Epithelial cell of esophagus (primary cell): Measurements from ENCODE around the gene ABCC5.

Source experiments
- DNase-seq: peaks from one replicate; pipeline ENCODE4 v3.0.0; 2010; ENCODE audit warnings: low read depth
- H3K4me3 ChIP-seq: 2 replicates; pipeline ENCODE4 v1.5.1; 2011; ENCODE audit warnings: mild to moderate bottlenecking, low read length, control low read depth
- TF ChIP-seq, protein P1 (sequence below): IDR thresholded peaks from 2 replicates; pipeline ENCODE4 v1.5.1; 2011; ENCODE audit warnings: low read depth, mild to moderate bottlenecking, low read length, control low read depth, inconsistent platforms; ENCODE audit not compliant: insufficient read depth; ENCODE audit errors: missing control alignments

ABCC5 gene

DNA sequence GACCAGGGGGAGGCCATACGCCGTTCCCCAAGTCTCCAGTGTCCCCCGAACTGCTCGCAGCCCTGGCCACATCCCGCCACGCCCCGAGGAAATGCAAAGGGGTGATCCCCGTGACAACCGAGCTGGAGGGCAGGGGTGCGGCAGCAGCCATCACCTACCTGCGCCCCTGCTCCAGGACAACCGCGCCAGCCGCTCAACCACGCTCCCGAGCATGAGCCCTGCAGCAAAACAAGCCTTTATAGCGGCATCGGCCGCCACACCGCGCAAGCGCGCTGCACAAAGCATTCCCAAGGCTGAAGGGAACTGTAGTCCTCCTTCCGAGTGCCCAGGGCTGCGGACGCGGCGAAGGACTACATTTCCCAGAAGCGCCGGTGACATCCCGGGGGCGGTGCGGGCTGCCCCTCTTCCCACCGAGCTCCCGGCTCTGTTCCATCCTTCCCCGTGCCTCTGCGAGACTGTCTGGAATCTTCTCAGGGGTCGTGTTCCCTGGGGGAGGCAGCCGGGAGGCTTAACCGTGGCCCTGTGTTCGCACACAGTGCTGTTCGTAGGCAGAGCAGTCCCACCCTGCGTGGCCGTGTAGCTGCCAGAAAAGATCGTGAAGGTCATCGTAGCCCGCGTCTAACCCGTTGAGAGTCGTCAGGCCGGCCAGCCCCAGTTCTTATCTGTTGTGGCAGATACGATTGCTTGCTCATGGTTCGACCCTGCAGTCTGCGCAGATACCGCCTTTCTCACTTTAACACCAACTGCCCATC is at the start of gene ABCC5:
ABCC5 (minus strand) TSS at position 213 of the 752 bp plus-strand sequence. CDS start 3,492 bp downstream, outside the sequence.
- DNase-seq, result peak; percentile 93
- H3K4me3 ChIP-seq, result peak within 1 kb of the TSS; percentile 99
- TF ChIP-seq, protein P1, sequence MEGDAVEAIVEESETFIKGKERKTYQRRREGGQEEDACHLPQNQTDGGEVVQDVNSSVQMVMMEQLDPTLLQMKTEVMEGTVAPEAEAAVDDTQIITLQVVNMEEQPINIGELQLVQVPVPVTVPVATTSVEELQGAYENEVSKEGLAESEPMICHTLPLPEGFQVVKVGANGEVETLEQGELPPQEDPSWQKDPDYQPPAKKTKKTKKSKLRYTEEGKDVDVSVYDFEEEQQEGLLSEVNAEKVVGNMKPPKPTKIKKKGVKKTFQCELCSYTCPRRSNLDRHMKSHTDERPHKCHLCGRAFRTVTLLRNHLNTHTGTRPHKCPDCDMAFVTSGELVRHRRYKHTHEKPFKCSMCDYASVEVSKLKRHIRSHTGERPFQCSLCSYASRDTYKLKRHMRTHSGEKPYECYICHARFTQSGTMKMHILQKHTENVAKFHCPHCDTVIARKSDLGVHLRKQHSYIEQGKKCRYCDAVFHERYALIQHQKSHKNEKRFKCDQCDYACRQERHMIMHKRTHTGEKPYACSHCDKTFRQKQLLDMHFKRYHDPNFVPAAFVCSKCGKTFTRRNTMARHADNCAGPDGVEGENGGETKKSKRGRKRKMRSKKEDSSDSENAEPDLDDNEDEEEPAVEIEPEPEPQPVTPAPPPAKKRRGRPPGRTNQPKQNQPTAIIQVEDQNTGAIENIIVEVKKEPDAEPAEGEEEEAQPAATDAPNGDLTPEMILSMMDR, result no peak

DNA sequence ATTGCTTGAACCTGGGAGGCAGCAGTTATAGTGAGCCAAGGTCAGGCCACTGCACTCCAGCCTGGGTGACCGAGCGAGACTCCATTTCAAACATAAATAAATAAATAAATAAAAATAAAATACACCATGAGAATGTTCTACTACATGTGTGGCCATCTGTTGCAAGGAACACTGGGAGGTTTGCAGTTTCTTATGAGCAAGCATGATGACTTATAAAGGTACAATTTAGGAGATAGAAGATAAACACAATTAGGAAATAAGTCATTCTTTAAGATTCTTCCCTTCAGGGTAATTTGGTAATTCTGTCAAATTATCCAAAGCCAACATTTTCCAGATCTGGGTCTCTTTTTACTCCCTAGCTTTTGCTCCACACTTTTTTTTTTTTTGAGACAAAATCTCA is 48.5 kb upstream of the ABCC5 start:
- no peak overlapping the region for H3K4me3 ChIP-seq
- peak; percentile 36 for DNase-seq
- TF ChIP-seq, protein P1, result no peak

DNA sequence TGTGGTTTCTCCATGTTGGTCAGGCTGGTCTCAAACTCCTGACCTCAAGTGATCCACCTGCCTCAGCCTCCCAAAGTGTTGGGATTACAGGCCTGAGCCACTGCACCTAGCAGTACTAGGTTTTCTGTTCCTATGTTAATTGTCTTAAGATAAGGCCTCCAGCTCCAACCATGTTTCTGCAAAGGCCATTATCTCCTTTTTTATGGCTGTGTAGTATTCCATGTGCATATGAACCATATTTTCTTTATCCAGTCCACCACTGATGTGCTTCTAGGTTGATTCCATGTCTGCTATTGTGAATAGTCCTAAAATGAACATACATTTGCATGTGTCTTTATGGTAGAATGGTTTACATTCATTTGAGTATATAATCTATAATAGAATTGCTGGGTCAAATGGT is 45.0 kb upstream of the ABCC5 start:
- H3K4me3 ChIP-seq, result no peak overlapping the region
- TF ChIP-seq, protein P1, result no peak
- DNase-seq, result no peak

DNA sequence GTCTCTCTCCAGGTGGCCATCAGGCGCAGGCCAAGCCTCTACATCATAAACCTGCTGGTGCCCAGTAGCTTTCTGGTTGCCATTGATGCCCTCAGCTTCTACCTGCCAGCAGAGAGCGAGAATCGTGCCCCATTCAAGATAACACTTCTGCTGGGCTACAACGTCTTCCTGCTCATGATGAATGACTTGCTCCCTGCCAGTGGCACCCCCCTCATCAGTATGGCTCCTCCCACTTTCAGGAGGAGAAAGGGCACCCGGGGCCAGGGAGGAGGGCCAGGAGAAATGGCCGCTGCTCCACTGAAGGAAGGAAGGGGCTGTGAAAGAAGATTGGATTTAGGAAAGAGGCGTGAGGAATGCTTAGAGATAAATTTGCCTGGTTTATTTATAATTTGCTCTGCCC is 41.7 kb upstream of the ABCC5 start:
- DNase-seq, result no peak
- TF ChIP-seq, protein P1, result no peak

DNA sequence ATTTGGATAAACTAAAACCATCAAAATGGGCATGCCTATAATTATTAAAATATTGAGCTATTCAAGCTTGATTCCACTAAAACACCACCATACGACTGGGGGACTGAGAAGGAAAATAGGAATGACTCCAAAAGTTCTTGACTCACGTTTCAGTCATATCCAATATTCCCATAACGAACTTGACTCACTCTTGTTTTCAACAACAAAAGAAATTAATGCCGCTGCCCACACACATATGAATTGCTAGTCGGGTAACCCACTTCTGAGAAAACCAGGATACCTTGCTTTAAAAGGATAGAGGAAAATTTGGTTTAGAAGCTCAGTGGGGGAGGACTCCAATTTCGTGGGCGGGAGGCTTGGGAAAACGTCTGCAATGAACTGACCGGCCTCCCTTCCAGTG is 40.3 kb upstream of the ABCC5 start:
- TF ChIP-seq, protein P1, result no peak
- H3K4me3 ChIP-seq, result no peak overlapping the region
- DNase-seq, result peak; percentile 62

More for the DNA sequence above, 41.7 kb upstream of the ABCC5 start:
- H3K4me3 ChIP-seq, result no peak overlapping the region

DNA sequence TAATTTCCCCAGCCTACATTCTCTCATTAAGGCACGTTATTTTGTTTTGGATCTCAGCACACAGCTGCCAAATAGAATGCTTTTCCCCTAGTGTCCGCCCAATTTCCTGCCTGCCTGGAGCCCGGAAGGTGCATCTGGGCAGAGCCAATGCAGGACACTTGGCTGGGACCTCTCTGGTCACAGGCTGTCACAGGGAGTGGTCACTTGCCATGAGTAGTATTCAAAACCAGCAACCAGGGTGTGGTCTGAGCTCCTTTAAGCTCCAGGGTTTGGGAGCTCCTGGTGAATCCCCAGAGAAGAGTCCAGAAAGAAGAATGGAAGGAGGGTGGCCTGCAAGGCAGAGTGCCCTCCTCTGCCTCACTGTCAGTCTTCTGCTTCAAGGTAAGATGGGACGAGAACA is 35.1 kb upstream of the ABCC5 start, which contains the start of gene HTR3C:
HTR3C (plus strand) TSS at position 281 of the 400 bp plus-strand sequence; CDS start at position 315, 34 bp downstream.
- no peak for DNase-seq
- H3K4me3 ChIP-seq, result no peak within 1 kb of the TSS
- TF ChIP-seq, protein P1, result no peak
